NCI-H774 (cell line): ENCODE results near the gene SLC26A5.
A peak's percentile ranks its signal among the peaks of the same experiment; 100 is the strongest.
"Not testable (repeated sequence)": the region's sequence is repeated elsewhere in the genome, so short reads cannot be mapped to it uniquely, and the experiment has no call there.

Experiments used
- DNase-seq: peaks from one replicate; lab custom pipeline; 2025; lab: John Stamatoyannopoulos, UW

The SLC26A5 gene, protein sequence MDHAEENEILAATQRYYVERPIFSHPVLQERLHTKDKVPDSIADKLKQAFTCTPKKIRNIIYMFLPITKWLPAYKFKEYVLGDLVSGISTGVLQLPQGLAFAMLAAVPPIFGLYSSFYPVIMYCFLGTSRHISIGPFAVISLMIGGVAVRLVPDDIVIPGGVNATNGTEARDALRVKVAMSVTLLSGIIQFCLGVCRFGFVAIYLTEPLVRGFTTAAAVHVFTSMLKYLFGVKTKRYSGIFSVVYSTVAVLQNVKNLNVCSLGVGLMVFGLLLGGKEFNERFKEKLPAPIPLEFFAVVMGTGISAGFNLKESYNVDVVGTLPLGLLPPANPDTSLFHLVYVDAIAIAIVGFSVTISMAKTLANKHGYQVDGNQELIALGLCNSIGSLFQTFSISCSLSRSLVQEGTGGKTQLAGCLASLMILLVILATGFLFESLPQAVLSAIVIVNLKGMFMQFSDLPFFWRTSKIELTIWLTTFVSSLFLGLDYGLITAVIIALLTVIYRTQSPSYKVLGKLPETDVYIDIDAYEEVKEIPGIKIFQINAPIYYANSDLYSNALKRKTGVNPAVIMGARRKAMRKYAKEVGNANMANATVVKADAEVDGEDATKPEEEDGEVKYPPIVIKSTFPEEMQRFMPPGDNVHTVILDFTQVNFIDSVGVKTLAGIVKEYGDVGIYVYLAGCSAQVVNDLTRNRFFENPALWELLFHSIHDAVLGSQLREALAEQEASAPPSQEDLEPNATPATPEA

DNA sequence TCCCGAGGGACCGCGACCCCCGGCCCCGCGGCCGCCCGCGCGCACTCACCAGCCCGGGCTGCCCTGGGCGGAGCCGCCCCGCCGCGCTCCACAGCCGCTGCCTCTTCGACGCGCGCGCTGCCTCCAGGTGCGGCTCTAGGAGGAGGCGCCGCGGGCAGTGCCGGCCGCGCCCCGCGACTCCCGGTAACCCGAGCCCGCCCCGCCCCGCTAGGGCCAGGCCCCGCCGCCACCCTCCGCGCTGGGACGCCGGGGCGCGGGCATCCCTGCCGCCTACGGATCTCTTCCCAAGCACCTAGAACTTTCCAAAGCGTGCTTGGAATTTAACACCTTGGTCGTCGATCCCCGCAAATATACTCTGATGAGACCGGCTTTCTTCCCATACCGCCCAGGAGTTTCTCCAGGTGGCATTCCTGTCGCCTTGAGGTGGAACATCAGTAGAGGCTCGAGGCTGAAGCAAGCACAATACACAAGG lies at the start of gene SLC26A5:
Gene SLC26A5, minus strand, starts transcription at position 159 of the 472 bp plus-strand sequence. CDS start 24,693 bp downstream, outside the sequence.
- peak; percentile 56 for DNase-seq

GRCh38 chr7:103487419-103487818 lies 41.4 kb upstream of the SLC26A5 start:
- DNase-seq = peak; percentile 34

GRCh38 chr7:103486873-103487272 lies 40.9 kb upstream of the SLC26A5 start:
- not testable (repeated sequence) for DNase-seq

DNA sequence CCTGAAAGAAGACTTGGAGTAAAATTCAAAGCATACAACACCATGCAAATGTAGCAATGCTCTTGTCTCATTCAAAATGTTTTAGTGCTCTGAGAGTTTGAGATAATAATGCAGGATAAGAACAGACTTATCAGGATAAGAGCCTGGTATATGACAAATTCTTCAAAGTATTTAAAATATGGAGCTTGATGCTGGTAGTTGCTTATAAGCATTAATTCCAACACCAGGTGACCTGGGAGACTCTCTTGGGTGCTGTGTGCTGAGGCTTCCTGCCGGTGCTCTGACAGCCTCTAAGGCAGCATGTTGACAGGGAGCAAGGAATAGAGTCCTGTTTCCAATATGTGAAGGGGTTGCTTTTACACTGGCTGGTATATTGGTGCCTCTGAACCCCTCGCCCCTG lies 34.8 kb upstream of the SLC26A5 start:
- no peak for DNase-seq

- DNase-seq = no peak
Observed at GRCh38 chr7:103474956-103475355, 28.9 kb upstream of the SLC26A5 start.

- DNase-seq = no peak
Observed at GRCh38 chr7:103469095-103469948, 23.3 kb upstream of the SLC26A5 start.

DNA sequence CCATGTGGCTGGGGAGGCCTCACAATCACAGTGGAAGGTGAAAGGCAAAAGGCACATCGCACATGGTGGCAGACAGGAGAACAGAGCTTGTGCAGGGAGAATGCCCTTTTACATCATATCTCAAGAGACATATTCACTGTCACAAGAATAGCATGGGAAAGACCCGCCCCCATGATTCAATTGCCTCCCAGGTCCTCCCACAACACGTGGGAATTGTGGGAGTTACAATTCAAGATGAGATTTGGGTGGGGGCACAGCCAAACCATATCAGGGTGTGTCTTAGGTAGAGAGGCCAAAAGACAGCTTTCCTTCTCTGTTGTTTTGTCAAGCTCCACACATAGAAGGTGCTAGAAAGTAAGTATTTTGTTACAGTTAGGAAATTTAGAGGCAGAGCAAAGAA lies 20.8 kb upstream of the SLC26A5 start:
- no peak for DNase-seq

- DNase-seq = no peak
Observed at GRCh38 chr7:103462358-103462757, 16.4 kb upstream of the SLC26A5 start.

DNA sequence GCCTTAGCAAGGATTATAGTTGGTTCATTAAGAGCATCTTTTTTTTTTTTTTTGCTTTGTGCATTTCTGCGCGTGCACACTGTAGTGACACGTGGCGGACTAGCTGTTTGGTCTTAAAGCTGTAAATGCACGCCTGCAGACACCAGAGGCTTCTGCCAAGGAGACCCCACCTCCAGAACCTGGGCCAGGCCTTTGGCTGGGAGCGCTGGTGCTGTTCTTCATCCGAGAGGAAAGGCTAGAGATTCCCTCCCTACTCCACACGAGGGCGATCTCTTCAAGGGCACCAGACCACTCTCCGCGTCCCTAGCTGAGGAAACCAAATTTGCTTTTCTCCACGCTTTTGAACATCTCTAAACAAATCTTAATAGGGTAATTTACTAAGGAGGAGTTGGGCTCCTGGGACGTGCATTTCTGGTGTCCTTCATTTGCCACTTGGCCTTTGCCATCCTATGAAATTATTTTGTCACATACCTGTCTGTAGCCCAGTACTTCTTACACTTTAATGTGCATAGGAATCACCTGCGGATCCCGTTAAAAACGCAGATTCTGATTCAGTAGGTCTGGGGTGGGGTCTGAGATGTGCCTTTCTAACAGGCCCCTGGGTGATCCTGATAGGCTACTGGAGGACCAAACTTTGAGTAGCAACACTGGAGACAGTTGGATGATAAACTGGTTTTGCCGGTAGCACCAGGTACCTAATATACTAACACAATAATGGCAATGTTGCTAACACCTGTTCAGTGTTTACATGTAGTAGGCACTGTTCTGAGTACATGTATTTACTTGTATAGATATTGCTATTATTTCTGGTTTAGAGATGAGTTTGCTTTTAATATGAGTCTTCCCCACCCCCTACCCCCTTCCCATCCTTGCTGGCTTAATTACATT lies 1.3 kb upstream of the SLC26A5 start:
- DNase-seq = peak; percentile 47

DNA sequence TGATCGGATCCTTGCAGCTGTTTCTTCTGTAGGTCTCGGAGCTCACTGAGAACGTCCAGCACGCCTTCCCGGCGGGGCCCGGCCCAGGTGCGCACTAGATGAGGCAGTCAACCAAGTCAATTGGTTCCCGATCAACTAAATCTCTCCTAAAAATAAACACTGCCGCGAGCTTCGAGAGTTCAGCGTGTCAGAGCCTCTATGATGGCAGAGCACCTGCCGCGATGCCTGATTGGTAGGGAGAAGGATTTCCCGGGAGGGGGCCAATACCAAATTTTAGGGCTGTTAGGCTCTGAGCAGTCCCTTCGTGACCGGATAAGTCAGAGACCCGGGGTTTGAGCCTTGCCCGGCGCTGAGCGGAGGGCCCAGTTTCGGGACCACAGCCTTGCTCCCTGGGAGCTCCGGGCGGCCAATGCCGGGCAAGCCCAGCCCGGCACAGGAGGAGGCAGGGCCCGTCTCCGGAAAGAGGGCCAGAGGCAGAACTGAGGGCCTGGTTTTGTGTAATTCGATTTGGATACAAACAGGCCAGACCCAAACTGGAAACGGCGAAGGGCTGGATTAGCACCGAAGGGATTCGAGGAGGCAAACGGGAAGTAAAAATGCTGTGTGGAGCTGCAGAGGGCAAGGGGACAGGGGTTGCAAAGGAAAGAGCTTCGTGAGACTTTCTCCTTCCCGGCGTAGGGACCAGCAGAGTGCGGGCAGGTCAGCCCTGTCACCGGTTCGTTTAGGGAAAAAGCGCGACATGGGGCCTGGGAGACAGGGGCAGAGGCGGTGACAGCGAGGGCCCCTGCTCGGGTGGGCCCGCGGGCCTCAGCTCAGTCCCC lies 569 bp downstream of the SLC26A5 start:
- DNase-seq = no peak

GRCh38 chr7:103439661-103440060 lies 6.3 kb downstream of the SLC26A5 start:
- DNase-seq = no peak

GRCh38 chr7:103437623-103438022 lies 8.4 kb downstream of the SLC26A5 start:
- DNase-seq = no peak

DNA sequence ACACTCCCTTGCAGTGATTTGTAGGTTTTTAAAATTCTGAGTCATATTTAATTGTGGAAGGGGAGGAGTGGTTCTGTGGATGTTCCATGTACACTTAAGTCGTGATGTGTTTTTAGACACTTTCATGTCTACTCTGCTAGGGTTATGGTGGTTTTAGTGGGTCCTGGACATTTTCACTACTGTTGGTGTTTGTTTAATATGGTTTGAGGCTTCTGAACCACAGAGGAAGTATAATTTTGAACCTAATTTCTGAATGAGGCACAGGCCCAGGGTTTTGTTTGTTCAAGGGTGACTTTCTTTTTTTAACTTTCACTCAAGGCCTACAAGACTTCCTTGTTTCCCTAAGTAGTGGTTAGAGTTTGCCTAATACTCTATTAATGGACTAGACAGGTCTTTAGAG lies 13.3 kb downstream of the SLC26A5 start:
- no peak for DNase-seq

DNA sequence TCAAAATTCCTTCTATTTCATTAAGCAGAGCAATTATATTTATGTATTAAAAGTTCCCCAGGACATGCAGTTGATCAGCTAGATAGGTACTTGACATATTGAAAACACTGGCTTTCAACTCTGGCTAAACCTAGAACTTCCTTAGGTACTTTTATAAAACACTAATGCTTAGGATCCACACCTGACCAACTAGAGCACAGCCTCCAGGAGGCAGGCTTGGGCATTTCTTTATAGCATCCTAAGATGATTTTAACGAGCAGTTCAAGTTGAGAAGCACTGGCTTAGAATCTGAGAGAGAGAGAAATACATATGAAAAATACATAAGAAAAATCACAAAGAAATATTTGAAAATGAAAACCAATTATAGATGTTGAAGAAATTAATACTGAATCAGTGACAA lies 20.8 kb downstream of the SLC26A5 start:
- no peak for DNase-seq

GRCh38 chr7:103423467-103424179 lies 22.4 kb downstream of the SLC26A5 start:
- no peak for DNase-seq

DNA sequence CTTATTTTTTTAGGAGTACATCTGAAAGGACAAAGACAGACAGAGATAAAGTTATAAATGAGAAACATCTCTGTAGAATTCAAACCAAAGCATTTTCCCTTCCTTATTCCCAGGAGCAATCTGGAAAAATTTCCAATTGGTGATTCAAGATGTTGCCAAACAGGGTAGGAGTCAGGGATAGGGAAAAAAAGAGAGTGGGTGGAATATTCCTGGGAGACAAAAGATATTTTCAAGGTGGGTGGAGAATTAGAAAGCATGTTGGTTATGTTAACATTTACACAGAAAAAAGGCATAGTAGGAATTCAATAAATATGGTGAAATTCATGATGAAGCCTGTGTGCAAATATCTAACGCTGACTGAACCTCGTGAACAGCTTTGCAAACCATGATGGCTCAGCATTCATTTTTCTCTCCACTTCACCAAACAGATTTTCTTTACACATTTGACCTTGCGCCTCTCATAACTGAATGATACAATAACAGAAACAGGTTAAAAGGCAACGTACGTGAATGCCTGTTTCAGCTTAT lies 25.1 kb downstream of the SLC26A5 start:
- no peak for DNase-seq

DNA sequence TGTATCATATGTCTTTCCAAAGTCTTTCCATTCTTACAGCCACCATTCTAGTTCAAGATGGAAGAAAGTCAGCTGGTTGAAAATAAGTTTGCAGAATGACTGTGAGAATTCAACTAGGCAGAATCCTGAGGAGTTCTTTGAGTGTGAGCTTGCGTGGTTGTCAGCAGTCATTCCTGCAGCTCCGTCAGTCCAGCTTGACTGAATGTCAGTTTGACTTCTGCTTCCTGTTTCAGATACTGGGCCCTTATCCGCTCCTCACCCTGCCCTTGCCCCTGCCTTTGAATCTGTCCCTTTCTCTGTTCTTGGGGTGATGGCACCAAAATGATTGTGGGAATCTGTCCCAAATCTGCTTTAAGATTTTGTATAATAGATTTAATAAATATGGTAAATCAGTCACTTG lies 27.8 kb downstream of the SLC26A5 start:
- no peak for DNase-seq

DNA sequence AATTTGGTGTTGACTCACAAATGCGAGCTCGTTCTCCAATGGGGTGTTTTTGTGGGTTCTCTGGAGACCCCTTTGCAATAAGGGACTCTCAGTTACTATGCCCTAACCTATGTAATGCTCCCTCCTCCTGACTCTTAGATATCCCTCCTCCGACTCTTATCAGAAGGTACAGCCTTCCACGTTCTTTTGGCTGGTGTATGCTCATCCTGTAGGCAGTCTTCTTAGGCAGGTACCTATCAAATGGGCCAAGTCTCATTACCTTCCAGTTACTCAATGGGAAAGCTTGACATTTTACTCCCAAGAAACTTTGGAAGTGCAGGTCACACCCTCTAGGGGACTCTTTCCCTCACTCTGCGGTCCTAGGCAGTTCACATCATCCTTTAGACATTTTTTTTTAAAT lies 32.6 kb downstream of the SLC26A5 start:
- DNase-seq = no peak

GRCh38 chr7:103412151-103412550 lies 33.9 kb downstream of the SLC26A5 start:
- DNase-seq = no peak
